DOHH2 (cell line): ENCODE results near the gene DPYD.

Experiments
- H3F3A ChIP-seq: fragments of 200-600 bp; sonication (generic), shearing (Covaris generic); 2 replicates; pipeline ENCODE4 v1.6.0; 2016; ENCODE audit warnings: antibody characterized with exemption, mild to moderate bottlenecking; ENCODE audit not compliant: control insufficient read depth, insufficient read depth
- H3K27ac ChIP-seq: fragments of 200-600 bp; sonication (generic); 2 replicates; pipeline ENCODE4 v1.5.1; 2014; ENCODE audit warnings: low read depth, mild to moderate bottlenecking, low read length, moderate library complexity
- H3K27me3 ChIP-seq: fragments of 200-600 bp; sonication (generic); 2 replicates; pipeline ENCODE4 v1.6.1; 2014; ENCODE audit warnings: mild to moderate bottlenecking, low read length, mixed read lengths; ENCODE audit not compliant: control insufficient read depth
- H3K36me3 ChIP-seq: fragments of 200-600 bp; sonication (generic); 2 replicates; pipeline ENCODE4 v1.6.1; 2014; ENCODE audit warnings: mild to moderate bottlenecking, low read length, moderate library complexity, mixed read lengths; ENCODE audit not compliant: control insufficient read depth
- H3K4me1 ChIP-seq: fragments of 200-600 bp; sonication (generic); 2 replicates; pipeline ENCODE4 v1.6.1; 2014; ENCODE audit warnings: mild to moderate bottlenecking, low read length, mixed read lengths; ENCODE audit not compliant: control insufficient read depth
- H3K4me2 ChIP-seq: fragments of 200-600 bp; sonication (generic); 2 replicates; pipeline ENCODE4 v1.6.0; 2014; ENCODE audit warnings: mild to moderate bottlenecking, low read length, moderate library complexity
- H3K4me3 ChIP-seq: fragments of 200-600 bp; sonication (generic); 2 replicates; pipeline ENCODE4 v1.5.1; 2014; ENCODE audit warnings: mild to moderate bottlenecking, low read length, mixed read lengths
- H3K79me2 ChIP-seq: fragments of 200-600 bp; sonication (generic); 2 replicates; pipeline ENCODE4 v1.6.1; 2014; ENCODE audit warnings: mild to moderate bottlenecking, low read length, mixed read lengths; ENCODE audit not compliant: control insufficient read depth
- H3K9me2 ChIP-seq: fragments of 200-600 bp; sonication (generic); replicated peaks from 2 replicates; pipeline ENCODE4 v1.6.1; 2014; ENCODE audit warnings: mild to moderate bottlenecking, low read length, mixed read lengths; ENCODE audit not compliant: control insufficient read depth
- H3K9me3 ChIP-seq: fragments of 200-600 bp; sonication (generic); 2 replicates; pipeline ENCODE4 v1.6.1; 2014; ENCODE audit warnings: antibody characterized with exemption, low read length, mixed read lengths; ENCODE audit not compliant: control insufficient read depth, insufficient read depth
- H4K20me1 ChIP-seq: fragments of 200-600 bp; sonication (generic); 2 replicates; pipeline ENCODE4 v1.6.0; 2014; ENCODE audit warnings: low read depth, mild to moderate bottlenecking, antibody characterized with exemption, low read length, moderate library complexity; ENCODE audit not compliant: control insufficient read depth, insufficient read depth
- CTCF ChIP-seq: fragments of 200-600 bp; sonication (generic); IDR thresholded peaks from one replicate; pipeline ENCODE4 v1.5.1; 2014; ENCODE audit warnings: antibody characterized with exemption, mild to moderate bottlenecking, low read depth, low read length; ENCODE audit not compliant: poor library complexity, severe bottlenecking
- EZH2phosphoT487 ChIP-seq: fragments of 200-600 bp; sonication (generic); IDR thresholded peaks from 2 replicates; pipeline ENCODE4 v1.6.1; 2017; ENCODE audit warnings: borderline replicate concordance, mild to moderate bottlenecking, antibody characterized with exemption, low read length, moderate library complexity, mixed read lengths

Gene DPYD

GRCh38 chr1:97090725-97091124, 830.1 kb downstream of the DPYD start:
- no peaks in the 10 kb centered on the region for H3K36me3 ChIP-seq
- no peaks in the 10 kb centered on the region for H3K79me2 ChIP-seq
- H3F3A ChIP-seq, result no peaks in the 10 kb centered on the region
- no peak overlapping the region for H3K27ac ChIP-seq
- H3K9me2 ChIP-seq, result no peaks in the 10 kb centered on the region
- no peak overlapping the region for H3K4me2 ChIP-seq
- no peaks in the 10 kb centered on the region for H3K4me1 ChIP-seq
- H3K27me3 ChIP-seq, result no peaks in the 10 kb centered on the region
- no peaks in the 10 kb centered on the region for H3K9me3 ChIP-seq
- no peak overlapping the region for H3K4me3 ChIP-seq
- TF ChIP-seq EZH2phosphoT487, result no peak
- no peak for TF ChIP-seq CTCF
- no peaks in the 10 kb centered on the region for H4K20me1 ChIP-seq

- Histone ChIP-seq H3K27ac (no peak overlapping the region), H3K9me2 (no peaks in the 10 kb centered on the region), H3K27me3 (no peaks in the 10 kb centered on the region), H3K9me3 (no peaks in the 10 kb centered on the region), H4K20me1 (no peaks in the 10 kb centered on the region), H3K36me3 (no peaks in the 10 kb centered on the region), H3K79me2 (no peaks in the 10 kb centered on the region), H3F3A (no peaks in the 10 kb centered on the region), H3K4me2 (no peak overlapping the region), H3K4me1 (no peaks in the 10 kb centered on the region), H3K4me3 (no peak overlapping the region)
- TF ChIP-seq EZH2phosphoT487, result no peak
- TF ChIP-seq CTCF, result no peak
Measured at GRCh38 chr1:97089173-97089572, 831.7 kb downstream of the DPYD start.

- Histone ChIP-seq H3F3A (no peaks in the 10 kb centered on the region), H3K9me3 (no peaks in the 10 kb centered on the region), H3K4me1 (no peaks in the 10 kb centered on the region), H3K27me3 (no peaks in the 10 kb centered on the region), H3K4me3 (no peak overlapping the region), H3K27ac (no peak overlapping the region), H3K4me2 (no peak overlapping the region), H3K9me2 (no peaks in the 10 kb centered on the region), H3K36me3 (no peaks in the 10 kb centered on the region), H3K79me2 (no peaks in the 10 kb centered on the region), H4K20me1 (no peaks in the 10 kb centered on the region)
- TF ChIP-seq EZH2phosphoT487, result no peak
- TF ChIP-seq CTCF, result no peak
Measured at GRCh38 chr1:97088391-97088790, 832.4 kb downstream of the DPYD start.

- TF ChIP-seq CTCF (no peak), EZH2phosphoT487 (no peak)
- Histone ChIP-seq H3K27me3 (no peaks in the 10 kb centered on the region), H4K20me1 (no peaks in the 10 kb centered on the region), H3K9me2 (no peaks in the 10 kb centered on the region), H3K4me3 (no peak overlapping the region), H3K4me2 (no peak overlapping the region), H3K27ac (no peak overlapping the region), H3K4me1 (no peaks in the 10 kb centered on the region), H3F3A (no peaks in the 10 kb centered on the region), H3K79me2 (no peaks in the 10 kb centered on the region), H3K36me3 (no peaks in the 10 kb centered on the region), H3K9me3 (no peaks in the 10 kb centered on the region)
Measured at GRCh38 chr1:97084546-97084945, 836.3 kb downstream of the DPYD start.
